Left lung (tissue), 10 donors: ENCODE results near the gene CCDC127. TPM values are rescaled to one million over a fixed set of nuclear protein-coding genes. Genes with fewer than 3 reads are reported as not detected.

Source experiments
- ATAC-seq: fragments of 200-7000 bp; cut with Tn5 transposase; one replicate; pipeline ENCODE4 v1.9.1; 2020; ENCODE audit warnings: moderate library complexity
- DNase-seq, 4 donors: peaks; one replicate each; pipeline ENCODE4 v3.0.0-alpha.2; 2013 to 2020
- H3K27ac ChIP-seq, 2 donors: fragments of 200-600 bp; sonication (generic) in 1 of 2; one replicate each; pipeline versions ENCODE4 v1.5.0 to v1.8.0; 2020 to 2021
- H3K27me3 ChIP-seq, 2 donors: fragments of 200-600 bp; sonication (generic) in 1 of 2; one replicate each; pipeline versions ENCODE4 v1.5.0 to v1.8.0; 2020 to 2021
- H3K36me3 ChIP-seq, 2 donors: fragments of 200-600 bp; sonication (generic) in 1 of 2; one replicate each; pipeline versions ENCODE4 v1.5.0 to v1.8.0; 2020 to 2021
- H3K4me1 ChIP-seq, 2 donors: fragments of 200-600 bp; one replicate each; pipeline ENCODE4 v1.8.0; 2021
- H3K4me3 ChIP-seq, 2 donors: fragments of 200-600 bp; sonication (generic) in 1 of 2; one replicate each; pipeline versions ENCODE4 v1.5.0 to v1.8.0; 2020 to 2021; ENCODE audit warnings: mild to moderate bottlenecking in 1 of 2
- H3K9me3 ChIP-seq, 2 donors: fragments of 200-600 bp; sonication (generic) in 1 of 2; one replicate each; pipeline versions ENCODE4 v1.5.0 to v1.8.0; 2020 to 2021
- CTCF ChIP-seq, 2 donors: fragments of 200-600 bp; sonication (generic) in 1 of 2; IDR thresholded peaks; one replicate each; pipeline versions ENCODE4 v1.5.0 to v1.8.0; 2021; ENCODE audit warnings: antibody characterized with exemption in 2 of 2
- intact Hi-C, 2 donors: fragments of 100-400 bp; cut with DNase I; formaldehyde crosslinking; loops; one replicate each; pipeline versions ENCODE4 v1.11.2 to v1.14.2; 2022
- polyA plus RNA-seq, 6 donors: library from polyadenylated mRNA; unstranded; fragments of 120-200 nt; gene quantifications; one replicate each; pipeline ENCODE4 v1.2.1, GENCODE V29; 2013; ENCODE audit not compliant: insufficient read length in 6 of 6
- total RNA-seq, 2 donors: library from RNA; stranded (reverse); fragmentation: NEBNext Ultra II Directional; extraction: Animal tissue kit (Norgen Biotek cat#: 25700); gene quantifications; one replicate each; pipeline ENCODE4 v1.2.1, GENCODE V29; 2021
- donor health status: DM: no; HTN: yes; CAD: no.
- donor health status: DM: no; HTN: no; CAD: no.

CCDC127 gene
- total and polyA plus RNA-seq, 8 donors = 5.2 to 17.0 (median 13.3) TPM

GRCh38 chr5:176296-176823 lies 41.6 kb downstream of the CCDC127 start:
- ATAC-seq = no peak
- TF ChIP-seq CTCF (IDR thresholded peaks at IDR 0.05) = no peak

GRCh38 chr5:174876-175465 lies 43.0 kb downstream of the CCDC127 start:
- no peak overlapping the region for H3K4me3 ChIP-seq
- no peak overlapping the region for H3K27ac ChIP-seq
- ATAC-seq (no peak), DNase-seq (peak in 1 of 4 donors; percentile 53)
- H3K4me1 ChIP-seq = no peaks in the 10 kb centered on the region
- no peaks in the 10 kb centered on the region for H3K9me3 ChIP-seq
- TF ChIP-seq CTCF (IDR thresholded peaks at IDR 0.05) = no peak
- H3K36me3 ChIP-seq = no peaks in the 10 kb centered on the region
- H3K27me3 ChIP-seq = no peaks in the 10 kb centered on the region
- intact Hi-C loops = no loop called here

More at GRCh38 chr5:176296-176823, 41.6 kb downstream of the CCDC127 start:
- Histone ChIP-seq H3K9me3 (no peaks in the 10 kb centered on the region), H3K27ac (no peak overlapping the region), H3K27me3 (no peaks in the 10 kb centered on the region), H3K36me3 (no peaks in the 10 kb centered on the region), H3K4me3 (no peak overlapping the region), H3K4me1 (no peaks in the 10 kb centered on the region)
- DNase-seq = peak in 1 of 4 donors; percentile 41
- intact Hi-C loops = no loop called here

- DNase-seq = no peak
- ATAC-seq = no peak
- intact Hi-C loops = no loop called here
- Histone ChIP-seq H3K4me1 (no peaks in the 10 kb centered on the region), H3K27ac (no peak overlapping the region), H3K9me3 (no peaks in the 10 kb centered on the region), H3K4me3 (no peak overlapping the region), H3K36me3 (no peaks in the 10 kb centered on the region), H3K27me3 (no peaks in the 10 kb centered on the region)
- no peak for TF ChIP-seq CTCF (IDR thresholded peaks at IDR 0.05)
These were observed 43.7 kb downstream of the CCDC127 start for GRCh38 chr5:174291-174600.

- intact Hi-C loops = no loop called here
- Histone ChIP-seq H3K9me3 (no peaks in the 10 kb centered on the region), H3K27ac (no peak overlapping the region), H3K4me1 (peaks cover 0 to 1% of the 10 kb centered on the region in 2 donors), H3K36me3 (no peaks in the 10 kb centered on the region), H3K27me3 (no peaks in the 10 kb centered on the region), H3K4me3 (no peak overlapping the region)
- no peak for ATAC-seq
- TF ChIP-seq CTCF (IDR thresholded peaks at IDR 0.05) = no peak
- peak in 1 of 4 donors; percentile 68 for DNase-seq
These were observed 44.3 kb downstream of the CCDC127 start for GRCh38 chr5:173392-174290.

GRCh38 chr5:172841-173251 lies 45.1 kb downstream of the CCDC127 start:
- ATAC-seq = no peak
- H3K36me3 ChIP-seq = no peaks in the 10 kb centered on the region
- intact Hi-C loops = no loop called here

More at GRCh38 chr5:172841-173251, 45.1 kb downstream of the CCDC127 start:
- DNase-seq = peak in 1 of 4 donors; percentile 54
- no peaks in the 10 kb centered on the region for H3K27me3 ChIP-seq
- H3K4me3 ChIP-seq = no peak overlapping the region
- no peak for TF ChIP-seq CTCF (IDR thresholded peaks at IDR 0.05)
- no peak overlapping the region for H3K27ac ChIP-seq
- peaks cover 0 to 3% of the 10 kb centered on the region in 2 donors for H3K4me1 ChIP-seq
- no peaks in the 10 kb centered on the region for H3K9me3 ChIP-seq
